NCI-H1048 (cell line): ENCODE measurements around the gene ARHGAP28.

Experiments used
- DNase-seq: peaks from one replicate; lab custom pipeline; 2025; lab: John Stamatoyannopoulos, UW

The ARHGAP28 gene

DNA sequence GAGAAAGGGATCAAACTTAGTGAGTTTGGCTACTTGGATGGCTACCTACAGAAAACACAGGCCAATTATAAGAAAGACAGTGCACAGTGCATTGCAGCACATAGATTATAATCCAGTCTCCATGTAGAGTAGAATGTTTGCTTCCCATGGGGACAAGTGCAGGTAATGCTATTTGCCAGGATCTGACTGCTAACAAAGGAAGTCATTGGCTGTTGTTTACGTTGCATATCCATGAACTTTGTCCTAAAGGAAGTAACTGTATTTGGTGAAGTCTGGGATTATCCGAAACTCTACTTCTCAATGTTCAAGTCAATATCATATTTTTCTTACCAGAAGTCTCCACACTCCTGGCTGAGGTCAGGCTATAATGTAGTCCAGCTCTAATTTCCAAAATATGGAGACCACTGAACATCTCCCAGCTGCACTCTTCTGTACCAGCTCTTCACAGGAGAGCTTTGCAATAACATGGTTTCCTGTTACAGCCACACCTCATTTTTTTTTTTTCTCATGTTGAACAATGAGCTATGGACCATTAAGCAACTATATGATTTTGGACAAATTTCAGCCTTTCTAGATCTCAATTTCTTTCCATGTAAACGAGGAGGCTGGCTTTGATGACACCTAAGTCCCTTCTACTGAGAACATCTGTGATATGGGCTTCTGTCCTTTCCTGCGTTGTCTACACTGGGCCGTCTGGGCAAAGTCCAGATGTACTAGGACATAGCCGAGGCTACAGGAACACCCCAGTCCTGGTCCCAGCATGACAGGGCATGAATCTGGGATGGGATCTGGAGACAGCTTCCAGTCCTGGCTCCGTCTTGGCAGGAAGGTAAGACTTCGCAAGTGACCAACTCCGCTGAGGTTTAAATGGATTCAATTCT lies 233.3 kb downstream of the ARHGAP28 start:
- no peak for DNase-seq

DNA sequence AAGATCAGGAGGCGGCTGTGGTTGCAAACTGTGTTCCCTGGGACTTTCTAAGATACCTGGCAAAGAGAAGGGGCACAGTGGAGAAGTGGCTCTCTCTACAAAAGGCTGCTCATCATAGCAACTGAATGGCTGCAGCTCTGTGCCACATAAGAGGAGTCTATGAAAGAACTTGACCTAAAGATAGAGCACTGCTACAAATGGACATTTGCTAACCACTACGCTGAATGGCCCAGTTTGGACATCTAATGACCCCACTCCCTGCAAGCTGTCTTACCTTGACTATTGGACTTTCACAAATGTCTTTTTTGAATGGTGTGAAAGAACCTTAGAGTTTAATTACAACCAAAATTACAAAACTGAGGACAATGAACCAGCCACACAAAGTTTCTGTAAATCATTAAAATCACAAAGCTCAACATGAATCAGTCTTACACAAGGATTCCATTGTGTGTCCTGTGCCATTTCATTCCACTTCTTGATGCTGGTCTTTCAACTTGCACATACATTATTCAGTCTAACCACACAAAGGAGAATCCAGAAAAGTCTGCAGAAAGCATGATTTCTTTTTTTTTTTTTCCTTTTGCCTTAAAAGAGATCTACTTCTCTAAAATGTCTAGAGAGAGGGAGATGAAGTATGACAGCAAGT lies 234.1 kb downstream of the ARHGAP28 start:
- DNase-seq, result no peak
